Right lung (tissue), 5 donors: ENCODE data around the gene LRRC63. TPM values are rescaled to one million over a fixed set of nuclear protein-coding genes. Genes with fewer than 3 reads are reported as not detected.
"Not testable (repeated sequence)": the region's sequence is repeated elsewhere in the genome, so short reads cannot be mapped to it uniquely, and the experiment has no call there.

Experiments used
- DNase-seq, 2 donors: peaks; one replicate each; pipeline ENCODE4 v3.0.0-alpha.2; 2013
- polyA plus RNA-seq, 5 donors: library from polyadenylated mRNA; unstranded; fragments of 120-200 nt; gene quantifications; one replicate each; pipeline versions ENCODE4 v1.2.1 to v1.2.3, GENCODE V29; 2013; ENCODE audit warnings: inconsistent platforms in 1 of 5, low replicate concordance in 1 of 5; ENCODE audit not compliant: insufficient read length in 5 of 5, insufficient read depth in 1 of 5

The LRRC63 gene
- polyA plus RNA-seq, 5 donors, result 0.37 to 0.49 (median 0.43) TPM

DNA sequence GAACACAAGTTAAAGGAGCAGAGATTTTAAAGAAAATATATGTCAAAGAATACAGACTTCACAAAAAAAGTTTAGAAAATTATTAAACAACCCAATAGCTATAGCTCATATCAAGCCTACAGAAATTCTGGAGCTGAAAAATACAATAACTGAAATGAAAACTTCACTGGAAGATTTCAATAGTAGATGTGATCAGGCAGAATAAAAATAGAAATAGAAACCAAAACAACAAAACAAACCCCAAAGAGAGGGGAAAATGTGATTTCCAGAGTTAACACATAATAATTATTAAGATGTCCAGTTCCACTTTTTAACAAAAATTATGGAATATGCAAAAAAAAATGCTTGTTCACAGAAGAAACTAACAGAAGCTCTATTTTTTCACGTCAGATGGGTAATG lies 23.6 kb downstream of the LRRC63 start:
- no peak for DNase-seq

DNA sequence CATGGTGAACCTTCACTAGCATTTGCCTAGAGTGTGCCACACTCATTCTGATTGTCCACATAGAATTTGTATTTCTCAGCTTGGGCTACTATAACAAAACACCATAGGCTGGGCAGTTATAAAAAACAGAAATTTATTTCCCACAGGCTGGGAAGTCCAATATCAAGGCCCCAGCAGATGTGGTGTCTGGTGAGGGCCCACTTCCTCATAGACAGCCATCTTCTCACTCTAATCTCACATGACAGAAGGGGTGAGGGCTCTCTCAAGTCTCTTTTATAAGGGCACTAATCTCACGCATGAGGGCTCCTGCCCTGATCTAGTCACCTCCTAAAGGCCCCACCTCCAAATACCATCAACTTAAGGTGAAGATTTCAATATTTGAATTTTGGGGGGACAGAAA lies 53.6 kb downstream of the LRRC63 start:
- no peak for DNase-seq

DNA sequence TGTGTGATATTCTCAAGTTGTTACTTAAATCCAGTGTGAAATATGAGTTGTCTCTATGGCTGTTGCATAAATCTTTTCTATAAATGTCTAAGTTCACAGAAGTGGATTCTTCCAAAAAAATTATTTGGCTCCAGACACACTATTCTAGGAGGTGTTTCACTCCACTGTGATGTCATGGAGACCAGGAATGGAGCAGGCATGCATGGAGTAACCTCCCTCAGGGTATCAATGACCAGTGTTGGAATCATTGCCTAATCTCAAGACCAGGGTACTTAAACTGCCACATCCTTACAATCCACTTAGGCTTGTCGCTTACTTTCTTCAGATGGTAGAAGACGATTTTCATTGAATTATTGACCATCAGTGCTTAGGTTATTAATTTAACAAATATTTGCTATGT lies 55.4 kb downstream of the LRRC63 start:
- no peak for DNase-seq

DNA sequence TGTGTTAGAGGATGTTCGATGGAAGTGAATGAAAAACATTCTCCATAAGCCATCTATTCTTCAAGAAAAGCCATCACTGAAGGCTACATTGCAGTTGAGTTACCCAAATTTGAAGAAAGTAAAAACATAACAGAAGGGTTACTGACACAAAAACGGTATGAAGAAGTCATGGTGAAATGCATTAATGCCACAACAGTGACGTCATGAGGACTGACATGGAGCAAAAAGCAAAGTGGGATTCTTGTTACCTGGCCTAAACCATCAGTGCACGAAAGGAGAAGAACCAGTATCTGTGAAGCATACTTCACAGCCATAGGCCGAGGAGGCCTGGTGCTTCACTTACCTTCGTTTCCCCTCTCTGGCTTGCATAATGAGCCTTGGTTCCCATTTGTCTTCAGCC lies 58.7 kb downstream of the LRRC63 start:
- DNase-seq, result no peak

DNA sequence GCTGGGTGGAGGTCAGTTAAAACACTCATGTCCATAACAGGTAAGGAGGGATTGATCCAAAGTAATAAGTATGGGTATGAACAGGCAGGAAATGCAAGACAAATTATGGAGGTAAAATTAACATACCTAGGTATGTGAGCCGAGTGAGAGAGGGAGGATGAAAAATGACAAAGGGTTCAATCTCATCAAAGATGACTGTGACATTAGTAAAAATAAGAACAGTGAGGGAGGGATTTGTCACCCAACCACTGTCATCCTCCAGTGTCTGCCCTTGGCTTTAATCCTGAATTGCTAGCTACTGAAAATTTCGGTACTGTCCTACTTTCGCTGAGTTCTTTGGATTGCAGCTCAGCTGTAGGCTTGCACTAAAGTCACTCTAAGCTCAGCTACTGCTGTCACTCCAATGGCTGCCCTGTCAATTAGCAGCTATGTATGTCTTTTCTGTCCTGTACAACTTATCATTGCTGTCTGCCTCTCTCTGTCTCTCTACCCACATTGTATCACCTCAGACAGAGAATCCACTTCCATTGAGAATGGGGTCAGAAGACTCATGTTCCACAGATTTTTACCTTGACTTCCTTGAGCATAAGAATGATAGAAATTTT lies 62.5 kb downstream of the LRRC63 start:
- no peak for DNase-seq

DNA sequence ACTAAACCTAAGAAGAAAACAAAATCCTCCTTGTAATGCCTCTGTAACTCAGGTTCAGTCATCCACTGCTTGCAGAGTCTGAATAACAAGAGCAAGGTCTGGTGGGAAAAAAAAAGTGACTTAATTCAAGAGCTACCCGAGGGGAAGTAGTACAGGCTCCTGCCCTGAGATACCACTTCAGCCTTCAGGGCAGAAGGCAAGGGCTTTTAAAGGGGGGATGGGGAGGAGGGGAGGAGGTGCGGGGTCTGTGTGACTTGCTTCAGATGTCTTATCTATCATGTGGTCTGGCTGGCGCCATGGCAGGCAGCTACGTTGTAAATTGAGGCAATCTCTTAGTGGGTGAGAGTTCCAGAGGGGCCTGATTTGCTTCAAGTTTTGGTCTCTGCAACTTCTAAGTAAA lies 66.7 kb downstream of the LRRC63 start:
- DNase-seq, result no peak

DNA sequence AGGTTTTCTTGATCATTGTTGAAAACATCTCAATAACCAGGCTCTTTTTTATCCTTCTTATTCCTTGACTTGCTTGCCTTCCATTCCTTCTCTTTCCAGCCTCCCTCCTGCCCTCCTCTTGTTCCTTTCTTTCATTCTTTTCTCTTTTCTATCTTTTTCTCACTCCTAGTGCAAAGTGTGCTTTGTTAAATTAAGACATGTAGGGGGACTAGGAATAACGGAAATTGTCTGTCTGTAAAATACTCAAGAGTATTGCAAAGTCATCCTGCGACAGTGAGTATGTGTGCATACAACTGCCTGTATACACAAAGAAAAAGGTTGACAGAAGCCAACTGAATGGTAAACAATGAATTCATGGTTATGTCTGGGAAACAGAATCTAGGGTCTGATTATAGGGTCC lies 70.1 kb downstream of the LRRC63 start:
- no peak for DNase-seq

DNA sequence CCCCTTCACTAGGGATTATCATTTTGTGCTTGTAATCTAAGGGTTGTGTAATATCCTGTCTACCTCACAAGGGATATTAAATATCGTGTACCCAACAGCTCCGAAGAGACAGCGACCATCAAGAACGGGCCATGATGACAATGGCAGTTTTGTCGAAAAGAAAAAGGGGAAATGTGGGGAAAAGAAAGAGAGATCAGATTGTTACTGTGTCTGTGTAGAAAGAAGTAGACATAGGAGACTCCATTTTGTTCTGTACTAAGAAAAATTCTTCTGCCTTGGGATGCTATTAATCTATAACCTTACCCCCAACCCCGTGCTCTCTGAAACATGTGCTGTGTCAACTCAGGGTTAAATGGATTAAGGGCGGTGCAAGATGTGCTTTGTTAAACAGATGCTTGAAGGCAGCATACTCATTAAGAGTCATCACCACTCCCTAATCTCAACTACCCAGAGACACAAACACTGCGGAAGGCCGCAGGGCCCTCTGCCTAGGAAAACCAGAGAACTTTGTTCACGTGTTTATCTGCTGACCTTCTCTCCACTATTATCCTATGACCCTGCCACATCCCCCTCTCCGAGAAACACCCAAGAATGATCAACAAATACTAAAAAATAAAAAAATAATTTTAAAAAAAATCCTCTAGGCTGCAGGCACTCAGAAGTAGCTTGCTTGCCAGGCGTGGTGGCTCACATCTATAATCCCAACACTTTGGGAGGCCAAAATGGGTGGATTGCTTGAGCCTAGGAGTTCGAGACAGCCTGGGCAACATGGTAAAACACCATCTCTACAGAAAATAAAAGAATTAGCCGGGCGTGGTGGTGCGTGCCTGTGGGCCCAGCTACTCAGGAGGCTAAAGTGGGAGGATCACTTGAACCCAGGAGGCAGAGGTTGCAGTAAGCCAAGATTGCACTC lies 72.4 kb downstream of the LRRC63 start:
- DNase-seq, result not testable (repeated sequence)

DNA sequence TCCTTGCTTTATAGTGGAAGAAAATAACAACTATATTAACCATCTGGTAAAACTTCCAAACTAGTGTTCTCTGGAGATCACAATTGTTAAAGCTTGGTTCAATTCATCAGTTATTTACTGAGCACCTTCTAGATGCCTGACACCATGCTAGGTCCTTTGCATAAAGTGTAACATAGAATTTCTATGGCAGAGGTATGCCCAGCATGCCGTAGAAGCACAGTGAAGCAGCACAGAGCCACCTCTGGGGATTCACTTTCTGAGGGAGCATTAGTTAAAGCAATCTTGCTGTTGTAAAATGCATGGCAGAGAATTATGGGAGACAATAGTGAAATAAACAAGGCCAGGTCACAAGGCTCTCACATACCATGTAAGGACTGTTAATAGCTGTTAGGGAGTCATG lies 75.2 kb downstream of the LRRC63 start:
- DNase-seq, result no peak

DNA sequence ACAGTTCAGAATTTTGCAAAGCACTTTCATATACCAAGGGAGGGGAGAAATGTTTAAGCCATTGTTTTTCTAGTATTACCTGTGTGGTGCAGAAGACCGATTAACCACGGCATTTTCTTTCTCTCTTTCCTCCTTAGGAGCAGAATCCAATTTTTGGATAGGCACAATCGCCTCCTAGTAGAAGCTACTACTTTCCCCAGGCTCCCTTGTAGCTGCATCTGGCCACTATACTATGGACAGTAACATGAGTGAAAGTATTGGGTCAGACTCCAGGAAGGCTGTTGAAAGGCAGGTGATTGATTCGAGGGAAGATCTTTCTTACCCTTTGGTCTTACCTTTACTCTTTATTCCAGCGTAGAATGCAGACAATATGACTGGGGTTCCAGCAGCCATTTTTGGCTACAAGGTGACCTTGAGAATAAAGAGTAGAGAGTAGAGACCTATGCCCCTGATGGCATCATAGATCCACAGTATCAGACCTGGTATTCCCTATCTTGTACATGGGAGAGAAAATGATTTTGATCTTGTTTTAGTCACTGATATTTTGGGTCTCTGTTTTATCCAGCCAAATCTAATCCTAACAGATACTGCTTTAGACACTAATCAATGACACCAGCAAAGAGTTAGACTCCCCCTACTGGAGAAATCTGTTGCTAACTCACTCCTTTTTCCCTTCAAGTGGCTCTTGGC lies 77.0 kb downstream of the LRRC63 start:
- DNase-seq, result peak in 1 of 2 donors; percentile 22

DNA sequence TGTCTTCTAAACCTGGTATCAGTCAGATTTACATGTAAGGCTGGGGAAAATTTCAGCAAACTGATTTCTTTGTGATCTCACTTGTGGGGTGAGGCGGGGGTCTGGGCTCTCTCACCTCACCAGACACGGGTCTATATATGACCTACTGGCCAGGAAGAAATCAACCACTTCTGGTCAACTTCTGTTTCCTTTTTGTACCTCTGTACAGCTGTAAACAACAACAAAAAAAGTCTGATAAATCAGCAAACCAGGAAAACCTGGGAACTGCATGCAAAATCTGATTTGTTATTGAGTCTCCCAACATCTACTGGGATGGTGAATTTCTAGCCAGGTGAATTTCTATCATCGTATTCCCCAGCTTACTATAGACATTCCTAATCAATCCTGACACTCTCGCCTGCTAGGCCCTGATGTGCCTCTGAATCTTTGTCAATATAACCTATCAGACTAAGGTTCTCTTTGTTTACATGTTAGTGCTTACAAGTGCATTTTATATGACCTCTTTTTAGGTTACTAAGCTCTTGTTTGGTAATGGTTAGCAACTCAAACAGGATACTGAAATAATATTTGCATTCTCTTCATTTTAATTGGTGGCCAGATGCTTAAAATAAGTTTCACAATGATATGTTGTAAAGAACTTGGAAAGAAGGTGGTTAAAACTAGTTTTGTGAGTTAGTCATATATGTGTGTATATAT lies 77.7 kb downstream of the LRRC63 start:
- no peak for DNase-seq

DNA sequence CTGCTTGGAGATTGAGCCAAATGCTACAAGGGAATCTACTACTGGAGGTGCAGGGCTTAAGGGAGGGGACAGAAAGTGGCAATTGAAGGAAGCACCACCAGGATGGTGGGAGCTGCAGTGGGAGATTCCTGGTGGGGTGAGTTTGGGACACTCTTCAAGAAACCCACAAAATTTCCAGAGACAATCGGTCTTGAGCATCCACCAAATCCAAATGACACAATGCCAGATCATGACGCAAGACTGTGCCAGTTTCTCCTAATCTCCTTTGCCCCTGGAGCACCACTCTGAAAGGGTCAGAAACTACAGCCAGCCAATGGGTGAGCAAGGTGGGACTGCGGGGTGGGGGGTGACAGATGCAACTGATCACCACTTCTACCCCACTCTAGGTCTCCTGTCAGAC lies 78.7 kb downstream of the LRRC63 start:
- DNase-seq, result no peak

DNA sequence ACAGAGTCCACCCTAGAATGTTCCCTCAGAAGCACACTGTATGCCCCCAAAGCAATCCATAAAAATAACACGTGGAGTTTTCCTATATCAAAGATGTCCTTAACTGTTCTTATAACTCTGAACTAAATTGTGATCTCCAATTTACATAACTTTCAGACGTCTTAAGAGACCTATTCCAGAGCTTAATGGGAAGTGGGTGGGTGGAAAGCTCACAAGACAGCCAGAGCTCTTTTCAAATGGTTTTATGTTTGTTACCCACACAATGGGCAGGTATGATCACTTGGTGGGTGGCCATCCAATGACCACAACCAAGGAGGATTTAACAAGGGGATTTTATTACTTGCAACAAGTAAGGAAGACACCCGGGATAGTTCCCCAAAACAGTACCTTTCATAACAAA lies 81.7 kb downstream of the LRRC63 start:
- no peak for DNase-seq

DNA sequence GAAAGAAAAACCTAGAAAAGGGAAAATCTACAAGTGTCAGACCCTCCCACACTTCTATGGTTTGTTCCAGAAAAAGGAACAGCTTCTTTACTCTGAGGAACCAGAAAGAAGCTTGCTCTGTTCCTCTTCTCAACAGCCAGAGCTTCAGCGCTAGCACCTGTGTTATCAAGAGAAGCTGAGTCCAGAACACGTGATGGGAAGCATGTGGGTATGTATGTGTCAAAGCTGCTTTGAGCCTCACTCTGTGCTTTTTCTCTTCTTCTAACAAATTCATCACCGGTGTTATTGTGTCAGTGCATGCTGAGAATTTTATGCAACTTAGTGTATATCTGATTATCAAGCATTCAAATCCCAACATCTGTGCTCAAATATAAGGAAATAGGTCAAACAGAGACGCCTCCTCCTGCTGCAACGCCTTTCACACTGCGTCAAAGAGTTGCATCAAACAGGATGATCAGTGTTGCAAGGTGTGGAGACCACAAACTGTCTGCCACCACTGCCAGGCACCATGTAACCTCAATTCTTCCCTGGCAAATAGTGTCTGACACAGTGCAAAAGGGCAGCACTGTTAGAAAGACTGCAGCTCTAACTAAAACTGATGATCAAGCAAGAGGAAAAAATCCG lies 83.9 kb downstream of the LRRC63 start:
- DNase-seq, result no peak

DNA sequence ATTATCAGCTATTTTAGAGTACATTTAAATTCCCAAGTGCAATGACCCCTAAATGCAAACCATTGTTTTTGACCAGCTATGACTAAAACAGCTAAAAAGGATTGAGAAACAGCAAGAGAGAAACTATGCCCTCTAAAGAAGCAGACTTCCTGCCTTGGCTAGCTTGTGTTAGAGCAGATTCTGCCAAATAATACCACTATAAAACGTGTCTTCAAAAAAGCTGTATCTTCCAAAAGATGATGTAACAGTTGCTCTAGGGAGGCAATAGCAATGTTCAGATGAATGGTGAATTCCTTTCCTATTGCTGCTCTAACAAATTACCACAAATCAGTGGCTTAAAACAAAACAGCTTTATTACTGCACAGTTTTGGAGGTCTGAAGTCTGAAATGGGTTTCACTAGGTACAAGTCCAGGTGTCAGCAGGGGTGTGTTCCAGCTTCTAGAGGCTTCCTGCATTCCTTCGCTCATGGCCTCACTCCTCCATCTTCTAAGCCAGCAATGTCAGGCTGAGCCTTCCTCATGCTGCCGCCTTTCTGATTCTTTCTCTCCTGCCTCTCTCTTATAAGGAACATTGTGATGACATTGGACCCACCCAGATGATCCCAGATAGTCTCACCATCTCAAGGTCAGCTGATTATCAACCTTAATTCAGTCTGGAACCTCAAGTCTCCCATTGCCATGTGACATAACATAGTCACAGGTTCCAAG lies 84.5 kb downstream of the LRRC63 start:
- DNase-seq, result peak; percentile 48 to 51

DNA sequence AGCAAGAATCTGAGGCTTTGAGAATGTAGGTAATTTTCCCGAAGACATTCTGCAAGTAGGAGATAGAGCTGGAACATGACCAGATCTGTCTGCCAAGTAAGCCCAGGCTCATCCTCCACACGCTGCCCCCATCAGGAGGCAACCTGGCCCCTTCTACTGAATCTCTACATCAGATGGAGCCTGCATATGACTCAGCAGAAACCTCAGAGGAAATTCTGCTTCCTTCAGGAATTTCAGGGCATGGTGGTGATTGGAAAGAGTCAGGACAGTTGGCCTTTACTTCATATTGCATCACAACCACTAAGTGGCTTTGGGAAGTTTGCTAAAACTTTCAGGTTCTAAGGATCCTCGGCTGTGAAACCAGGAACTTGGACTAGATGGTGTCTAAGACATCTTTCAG lies 85.2 kb downstream of the LRRC63 start:
- DNase-seq, result no peak

DNA sequence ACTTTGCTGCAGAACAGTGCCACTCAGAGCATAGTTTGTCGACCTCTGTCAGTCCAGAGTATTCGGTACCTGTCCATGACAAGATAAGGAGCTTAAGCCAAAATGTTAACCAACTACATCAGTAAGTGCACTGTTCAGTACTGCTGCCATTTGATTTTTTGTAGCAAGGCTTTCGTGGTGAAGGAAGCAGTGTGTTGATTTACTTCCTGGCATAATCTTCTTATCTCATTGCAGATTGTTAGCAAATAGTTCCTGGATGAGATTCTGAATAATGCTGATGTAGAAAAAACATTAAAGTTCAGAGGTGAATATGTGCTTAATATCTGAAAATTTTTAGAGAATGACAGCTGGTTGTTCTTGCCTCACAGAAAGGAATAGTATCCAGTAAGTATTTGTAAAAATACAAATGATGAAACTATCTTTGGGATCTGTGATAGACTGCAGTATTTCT lies 85.7 kb downstream of the LRRC63 start:
- peak in 1 of 2 donors; percentile 31 for DNase-seq

DNA sequence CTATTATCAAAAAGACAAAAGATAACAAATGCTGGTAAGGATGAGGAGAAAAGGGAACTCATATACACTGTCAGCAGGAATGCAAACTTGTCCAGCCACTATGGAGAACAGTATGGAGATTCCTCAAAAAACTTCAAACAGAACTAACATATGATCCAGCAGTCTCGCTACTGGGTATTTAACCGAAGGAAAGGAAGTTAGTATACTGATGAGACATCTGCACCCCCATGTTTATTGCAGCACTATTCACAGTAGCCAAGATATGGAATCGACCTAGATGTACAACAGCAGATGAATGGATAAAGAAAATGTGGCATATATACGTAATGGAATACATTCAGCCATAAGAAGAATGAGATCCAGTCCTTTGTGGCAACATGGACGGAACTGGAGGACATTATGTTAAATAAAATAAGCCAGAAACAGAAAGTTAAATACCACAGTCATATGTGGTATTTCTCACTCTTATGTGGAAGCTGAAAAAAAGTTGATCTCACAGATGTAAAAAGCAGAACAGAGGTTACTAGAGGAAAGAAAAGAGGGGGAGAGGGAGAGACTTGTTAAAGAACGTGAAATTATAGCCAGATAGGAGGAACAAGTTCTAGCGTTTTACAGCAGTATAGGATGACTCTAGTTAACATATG lies 92.1 kb downstream of the LRRC63 start:
- DNase-seq, result no peak

DNA sequence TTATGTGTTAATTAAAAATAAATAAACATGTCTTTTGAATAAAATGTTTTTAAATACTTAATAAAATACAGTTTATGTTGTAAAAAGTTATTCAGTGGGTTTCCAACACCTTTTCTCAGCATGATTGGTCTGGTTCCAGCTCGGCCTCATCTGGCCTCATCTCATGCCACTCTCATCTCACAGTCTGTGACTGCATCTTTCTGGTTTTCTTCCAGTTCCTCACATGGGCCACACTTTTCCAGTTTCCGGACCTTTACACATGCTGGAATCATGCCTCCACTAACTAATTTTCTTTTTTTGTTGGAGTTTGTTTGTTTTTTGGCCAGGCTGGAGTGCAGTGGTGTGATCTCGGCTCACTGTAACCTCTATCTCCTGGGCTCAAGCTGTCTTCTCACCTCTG lies 92.8 kb downstream of the LRRC63 start:
- DNase-seq, result no peak

DNA sequence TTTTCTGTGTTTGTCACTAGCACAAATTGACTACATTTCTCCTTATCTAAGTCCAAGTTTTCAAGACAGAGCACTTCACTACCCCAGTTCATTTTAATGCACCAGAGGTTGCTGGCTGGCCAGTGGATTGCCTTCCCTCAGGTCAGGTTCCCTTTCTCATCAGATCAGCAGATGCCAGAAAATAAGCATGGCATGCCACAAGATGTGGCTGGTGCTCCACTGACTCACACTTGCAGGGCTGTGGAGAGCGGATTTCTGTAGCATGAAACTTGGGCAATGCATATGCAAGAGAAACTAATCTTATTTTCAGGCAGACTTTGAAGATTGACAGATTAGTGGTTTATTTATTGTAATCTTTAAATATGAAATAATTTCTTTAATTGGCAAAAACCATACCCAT lies 95.8 kb downstream of the LRRC63 start:
- DNase-seq, result no peak
